K562 (cell line): ENCODE results near the gene SRGN. TPM values are rescaled to one million over a fixed set of nuclear protein-coding genes. Genes with fewer than 3 reads are reported as not detected.

Source experiments
- ASH1L ChIP-seq: fragments of 450-650 bp; IDR thresholded peaks from 2 replicates; pipeline ENCODE4 v1.6.1; 2018; ENCODE audit warnings: borderline replicate concordance, mild to moderate bottlenecking, low read depth; ENCODE audit not compliant: partially characterized antibody
- CBX8 ChIP-seq: fragments of 200-600 bp; sonication (generic); IDR thresholded peaks from 2 replicates; pipeline ENCODE4 v1.6.1; 2012; ENCODE audit warnings: borderline replicate concordance, mixed run types, low read depth, mild to moderate bottlenecking, moderate library complexity, mixed read lengths, low read length, control low read depth, inconsistent platforms; ENCODE audit not compliant: poor library complexity, severe bottlenecking; ENCODE audit errors: extremely low read depth
- JUNB ChIP-seq: fragments of 450-650 bp; formaldehyde crosslinking; conservative IDR thresholded peaks from 2 replicates; pipeline ENCODE4 v1.4.0; 2020; ENCODE audit warnings: mild to moderate bottlenecking
- KDM1A ChIP-seq, 2 experiments: fragments of 450-650 bp; IDR thresholded peaks; 2 replicates each; pipeline ENCODE4 v1.6.1; 2016; ENCODE audit warnings: mild to moderate bottlenecking in 2 of 2
- MAZ ChIP-seq, 2 experiments: fragments of 450-650 bp in 1 of 2; sonication (generic) in 1 of 2; formaldehyde crosslinking; IDR thresholded peaks in 1 of 2; conservative IDR thresholded peaks in 1 of 2; 2 replicates each; pipeline versions ENCODE4 v1.4.0 to v1.5.0; 2020; ENCODE audit warnings: mild to moderate bottlenecking in 1 of 2, missing genetic modification reagents in 1 of 2
- NR1H2 ChIP-seq: sonication (generic); formaldehyde crosslinking; IDR thresholded peaks from 2 replicates; pipeline ENCODE4 v1.4.0; 2020; ENCODE audit warnings: mild to moderate bottlenecking, missing genetic modification reagents
- PCBP1 ChIP-seq: fragments of 200-400 bp; formaldehyde crosslinking; IDR thresholded peaks from 2 replicates; pipeline ENCODE4 v1.6.1; 2018; ENCODE audit warnings: mild to moderate bottlenecking, low read depth, low read length; ENCODE audit not compliant: poor library complexity, severe bottlenecking
- POLR3A ChIP-seq: IDR thresholded peaks from 2 replicates; pipeline ENCODE4 v1.6.1; 2011; ENCODE audit warnings: borderline replicate concordance, mild to moderate bottlenecking, moderate library complexity; ENCODE audit not compliant: insufficient read length, insufficient read depth; ENCODE audit errors: extremely low read depth
- PTRF ChIP-seq: fragments of 450-650 bp; IDR thresholded peaks from 2 replicates; pipeline ENCODE4 v1.6.1; 2016; ENCODE audit warnings: mild to moderate bottlenecking, missing genetic modification characterization, missing compliant biosample characterization
- STAG1 ChIP-seq: sonication (generic); formaldehyde crosslinking; IDR thresholded peaks from 2 replicates; pipeline ENCODE4 v1.5.0; 2020; ENCODE audit warnings: missing genetic modification reagents, borderline replicate concordance
- TBL1XR1 ChIP-seq, 2 experiments: IDR thresholded peaks; 2 replicates each; pipeline ENCODE4 v1.6.1; 2012; ENCODE audit warnings: improper control_type of control experiment in 2 of 2, low read length in 2 of 2, mild to moderate bottlenecking in 1 of 2
- TCF3 ChIP-seq: sonication (generic); formaldehyde crosslinking; IDR thresholded peaks from 2 replicates; pipeline ENCODE4 v1.4.0; 2020; ENCODE audit warnings: mild to moderate bottlenecking, missing genetic modification reagents
- U2AF1 ChIP-seq: fragments of 200-400 bp; formaldehyde crosslinking; optimal IDR thresholded peaks from 2 replicates; pipeline ENCODE3; 2017; ENCODE audit warnings: mild to moderate bottlenecking, low read depth, low read length, moderate library complexity
- ZNF23 ChIP-seq: fragments of 250-450 bp; sonication (Bioruptor Pico); IDR thresholded peaks from 2 replicates; pipeline ENCODE4 v1.4.0; 2020; ENCODE audit warnings: mild to moderate bottlenecking
- ZNF507 ChIP-seq: conservative IDR thresholded peaks from 2 replicates; pipeline ENCODE4 v1.6.1; 2017; ENCODE audit warnings: missing genetic modification characterization, missing compliant biosample characterization
- ZNF589 ChIP-seq: fragments of 200-800 bp; sonication (Bioruptor generic); IDR thresholded peaks from 2 replicates; pipeline ENCODE4 v1.6.1; 2016; ENCODE audit warnings: low read depth, missing genetic modification characterization, missing compliant biosample characterization
- polyA plus RNA-seq, 8 experiments: library from polyadenylated mRNA; depleted of rRNA in 4 of 8; stranded (reverse) in 5 of 8; unstranded in 3 of 8; fragments of >200 nt; fragmentation: Nextera tagmentation in 2 of 8; fragmentation: Illumina TruSeq in 1 of 8; extraction: Ambion mirVana in 2 of 8; extraction: Trizol in 1 of 8; gene quantifications; 2 replicates each; pipeline versions ENCODE4 v1.2.1 to v1.2.3, GENCODE V29; 2011 to 2014; ENCODE audit warnings: inconsistent platforms in 1 of 8, missing spikeins in 1 of 8
- total RNA-seq, 7 experiments: library from RNA; depleted of rRNA in 6 of 7; stranded (reverse); fragments of >200 nt in 6 of 7; fragmentation: Illumina TruSeq in 2 of 7; extraction: Trizol in 2 of 7; gene quantifications; 2 replicates each; pipeline versions ENCODE4 v1.2.1 to v1.2.3, GENCODE V29; 2011 to 2021; ENCODE audit warnings: low replicate concordance in 1 of 7
- TF ChIP-seq, protein P1 (sequence below): fragments of 450-650 bp; formaldehyde crosslinking; conservative IDR thresholded peaks from 2 replicates; pipeline ENCODE4 v1.4.0; 2022; ENCODE audit warnings: mild to moderate bottlenecking, missing genetic modification characterization
- TF ChIP-seq, protein P2 (sequence below): sonication (generic); formaldehyde crosslinking; IDR thresholded peaks from 2 replicates; pipeline ENCODE4 v1.9.0; 2022; ENCODE audit warnings: mild to moderate bottlenecking, missing genetic modification reagents
- TF ChIP-seq, protein P3 (sequence below), 2 experiments: fragments of 450-650 bp; conservative IDR thresholded peaks; 2 replicates each; pipeline ENCODE4 v1.6.1; 2017; ENCODE audit warnings: mild to moderate bottlenecking in 2 of 2, moderate library complexity in 2 of 2
- TF ChIP-seq, protein P4 (sequence below): sonication (generic); formaldehyde crosslinking; IDR thresholded peaks from 2 replicates; pipeline ENCODE4 v1.8.1; 2023; ENCODE audit warnings: mild to moderate bottlenecking, missing genetic modification reagents
- TF ChIP-seq, protein P5 (sequence below): fragments of 250-450 bp; sonication (Bioruptor Pico); IDR thresholded peaks from 2 replicates; pipeline ENCODE4 v1.8.0; 2021; ENCODE audit warnings: moderate library complexity, mild to moderate bottlenecking, inconsistent platforms

SRGN gene
- total and polyA plus RNA-seq, 9 of the 15 experiments (the other 6 are each of a cell fraction or from before 2014, with no cell fraction given) = 136 to 304 (median 180) TPM

DNA sequence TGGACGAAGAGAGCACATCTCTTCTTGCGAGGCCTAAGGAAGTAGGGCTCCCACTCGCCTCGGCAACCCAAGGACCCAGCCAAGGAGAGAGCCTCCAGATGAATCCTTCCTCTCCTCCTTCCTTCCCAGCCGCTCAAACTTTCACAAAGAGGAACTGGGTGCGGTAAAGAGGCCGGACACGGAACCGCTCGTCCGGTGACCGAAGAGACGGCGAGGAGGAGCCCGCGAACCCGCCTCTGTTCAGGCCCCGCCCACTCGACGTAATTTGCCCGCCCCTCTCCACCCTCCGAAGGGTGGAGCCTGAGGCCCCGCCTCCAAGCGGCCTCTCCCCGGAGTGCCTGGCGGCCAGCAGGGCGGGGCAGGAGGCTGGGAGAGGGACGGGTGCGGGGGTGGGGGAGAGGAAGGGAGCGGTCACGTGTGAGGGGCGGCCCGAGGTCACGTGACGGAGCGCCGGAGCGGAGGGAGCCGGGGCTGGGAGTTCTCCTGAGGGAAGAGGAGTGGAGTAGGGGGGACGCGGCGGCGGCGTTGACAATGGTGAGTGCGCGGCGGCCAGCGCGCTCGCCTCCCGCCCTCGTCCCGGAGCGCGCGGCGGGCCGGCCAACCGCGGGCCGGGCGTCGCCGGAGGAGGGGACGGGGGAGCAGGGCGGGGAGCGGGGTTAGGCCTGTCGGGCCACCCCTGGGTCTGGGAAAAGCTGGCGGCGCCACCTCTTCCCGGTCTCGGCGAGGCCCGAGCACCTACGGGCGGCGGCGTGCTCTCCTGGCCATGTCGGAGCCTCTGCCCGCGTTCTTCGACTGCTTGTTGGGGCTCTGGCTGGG lies 36.1 kb downstream of the SRGN start, which contains the start of gene VPS26A (continued):
- TF ChIP-seq, protein P1, sequence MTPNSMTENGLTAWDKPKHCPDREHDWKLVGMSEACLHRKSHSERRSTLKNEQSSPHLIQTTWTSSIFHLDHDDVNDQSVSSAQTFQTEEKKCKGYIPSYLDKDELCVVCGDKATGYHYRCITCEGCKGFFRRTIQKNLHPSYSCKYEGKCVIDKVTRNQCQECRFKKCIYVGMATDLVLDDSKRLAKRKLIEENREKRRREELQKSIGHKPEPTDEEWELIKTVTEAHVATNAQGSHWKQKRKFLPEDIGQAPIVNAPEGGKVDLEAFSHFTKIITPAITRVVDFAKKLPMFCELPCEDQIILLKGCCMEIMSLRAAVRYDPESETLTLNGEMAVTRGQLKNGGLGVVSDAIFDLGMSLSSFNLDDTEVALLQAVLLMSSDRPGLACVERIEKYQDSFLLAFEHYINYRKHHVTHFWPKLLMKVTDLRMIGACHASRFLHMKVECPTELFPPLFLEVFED = 0 out of 2 replicates have a peak, but pooled peaks have one; percentile 85
- TF ChIP-seq, protein P2, sequence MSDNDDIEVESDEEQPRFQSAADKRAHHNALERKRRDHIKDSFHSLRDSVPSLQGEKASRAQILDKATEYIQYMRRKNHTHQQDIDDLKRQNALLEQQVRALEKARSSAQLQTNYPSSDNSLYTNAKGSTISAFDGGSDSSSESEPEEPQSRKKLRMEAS (CRISPR knock-in tag) = peak; percentile 69
- TF ChIP-seq ASH1L (no peak), TCF3 (CRISPR knock-in tag) (peak; percentile 6; the same call in 1 of the 2 replicates), PCBP1 (peak; percentile 36), TBL1XR1 (IDR thresholded peaks at IDR 0.05; ENCODE audit: low read length in 2 of 2) (no peak), ZNF589 (peak; percentile 48; the same call in 1 of the 2 replicates), POLR3A (no peak), KDM1A (IDR thresholded peaks at IDR 0.05) (no peak), ZNF23 (CRISPR knock-in tag) (no peak), U2AF1 (no peak), JUNB (no peak), STAG1 (CRISPR knock-in tag) (no peak), PTRF (tag) (no peak), MAZ (CRISPR knock-in tag; conservative IDR thresholded peaks at IDR 0.05 in 1 of 2, IDR thresholded peaks at IDR 0.05 in 1 of 2) (peak; percentile 99), NR1H2 (CRISPR knock-in tag) (no peak), ZNF507 (tag) (no peak), CBX8 (no peak)
- TF ChIP-seq, protein P3, sequence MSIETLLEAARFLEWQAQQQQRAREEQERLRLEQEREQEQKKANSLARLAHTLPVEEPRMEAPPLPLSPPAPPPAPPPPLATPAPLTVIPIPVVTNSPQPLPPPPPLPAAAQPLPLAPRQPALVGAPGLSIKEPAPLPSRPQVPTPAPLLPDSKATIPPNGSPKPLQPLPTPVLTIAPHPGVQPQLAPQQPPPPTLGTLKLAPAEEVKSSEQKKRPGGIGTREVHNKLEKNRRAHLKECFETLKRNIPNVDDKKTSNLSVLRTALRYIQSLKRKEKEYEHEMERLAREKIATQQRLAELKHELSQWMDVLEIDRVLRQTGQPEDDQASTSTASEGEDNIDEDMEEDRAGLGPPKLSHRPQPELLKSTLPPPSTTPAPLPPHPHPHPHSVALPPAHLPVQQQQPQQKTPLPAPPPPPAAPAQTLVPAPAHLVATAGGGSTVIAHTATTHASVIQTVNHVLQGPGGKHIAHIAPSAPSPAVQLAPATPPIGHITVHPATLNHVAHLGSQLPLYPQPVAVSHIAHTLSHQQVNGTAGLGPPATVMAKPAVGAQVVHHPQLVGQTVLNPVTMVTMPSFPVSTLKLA (conservative IDR thresholded peaks at IDR 0.05) = peak; percentile 91 to 93
- TF ChIP-seq, protein P4, sequence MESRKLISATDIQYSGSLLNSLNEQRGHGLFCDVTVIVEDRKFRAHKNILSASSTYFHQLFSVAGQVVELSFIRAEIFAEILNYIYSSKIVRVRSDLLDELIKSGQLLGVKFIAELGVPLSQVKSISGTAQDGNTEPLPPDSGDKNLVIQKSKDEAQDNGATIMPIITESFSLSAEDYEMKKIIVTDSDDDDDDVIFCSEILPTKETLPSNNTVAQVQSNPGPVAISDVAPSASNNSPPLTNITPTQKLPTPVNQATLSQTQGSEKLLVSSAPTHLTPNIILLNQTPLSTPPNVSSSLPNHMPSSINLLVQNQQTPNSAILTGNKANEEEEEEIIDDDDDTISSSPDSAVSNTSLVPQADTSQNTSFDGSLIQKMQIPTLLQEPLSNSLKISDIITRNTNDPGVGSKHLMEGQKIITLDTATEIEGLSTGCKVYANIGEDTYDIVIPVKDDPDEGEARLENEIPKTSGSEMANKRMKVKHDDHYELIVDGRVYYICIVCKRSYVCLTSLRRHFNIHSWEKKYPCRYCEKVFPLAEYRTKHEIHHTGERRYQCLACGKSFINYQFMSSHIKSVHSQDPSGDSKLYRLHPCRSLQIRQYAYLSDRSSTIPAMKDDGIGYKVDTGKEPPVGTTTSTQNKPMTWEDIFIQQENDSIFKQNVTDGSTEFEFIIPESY = 0 out of 2 replicates have a peak, but pooled peaks have one; percentile 26
- TF ChIP-seq, protein P5, sequence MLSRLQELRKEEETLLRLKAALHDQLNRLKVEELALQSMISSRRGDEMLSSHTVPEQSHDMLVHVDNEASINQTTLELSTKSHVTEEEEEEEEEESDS (CRISPR knock-in tag) = no peak
